Heart right ventricle (tissue), 16 donors: ENCODE data around the gene SEZ6. TPM values are rescaled to one million over a fixed set of nuclear protein-coding genes. Genes with fewer than 3 reads are reported as not detected.

Experiments
- ATAC-seq, 8 donors: fragments of 200-7000 bp; cut with Tn5 transposase; one replicate each; pipeline ENCODE4 v1.9.1; 2020; ENCODE audit warnings: mild to moderate bottlenecking in 8 of 8, moderate library complexity in 8 of 8, moderate number of reproducible peaks in 1 of 8
- DNase-seq, 2 donors: peaks; one replicate each; pipeline ENCODE4 v3.0.0-alpha.2; 2020
- H3K27ac ChIP-seq, 10 donors: fragments of 200-600 bp; sonication (generic) in 2 of 10; one replicate each; pipeline versions ENCODE4 v1.5.0 to v1.8.0; 2020 to 2022; ENCODE audit warnings: mild to moderate bottlenecking in 3 of 10
- H3K27me3 ChIP-seq, 7 donors: fragments of 200-600 bp; one replicate each; pipeline ENCODE4 v1.8.0; 2021 to 2022; ENCODE audit warnings: mild to moderate bottlenecking in 2 of 7
- H3K36me3 ChIP-seq, 9 donors: fragments of 200-600 bp; sonication (generic) in 1 of 9; one replicate each; pipeline versions ENCODE4 v1.5.0 to v1.8.0; 2020 to 2022; ENCODE audit warnings: mild to moderate bottlenecking in 2 of 9
- H3K4me1 ChIP-seq, 9 donors: fragments of 200-600 bp; sonication (generic) in 1 of 9; one replicate each; pipeline versions ENCODE4 v1.5.0 to v1.8.0; 2020 to 2022; ENCODE audit warnings: mild to moderate bottlenecking in 4 of 9
- H3K4me3 ChIP-seq, 10 donors: fragments of 200-600 bp; sonication (generic) in 2 of 10; one replicate each; pipeline versions ENCODE4 v1.5.0 to v1.8.0; 2020 to 2022; ENCODE audit warnings: mild to moderate bottlenecking in 7 of 10, moderate library complexity in 2 of 10
- H3K9me3 ChIP-seq, 11 donors: fragments of 200-600 bp in 10 of 11; sonication (generic) in 2 of 11; one replicate each; pipeline versions ENCODE4 v1.5.0 to v1.8.0; 2013 to 2022; ENCODE audit warnings: mild to moderate bottlenecking in 2 of 11, control low read depth in 1 of 11, moderate library complexity in 1 of 11
- CTCF ChIP-seq, 9 donors: fragments of 200-600 bp; sonication (generic) in 2 of 9; IDR thresholded peaks; one replicate each; pipeline versions ENCODE4 v1.5.0 to v1.8.0; 2021 to 2022; ENCODE audit warnings: antibody characterized with exemption in 9 of 9, mild to moderate bottlenecking in 5 of 9, moderate library complexity in 1 of 9
- WGBS, 2 donors: extraction: QIAGEN DNeasy Blood & Tissue Kit; methylation state at CpG; one replicate each; pipeline ENCODE4 v1.1.7; 2013; ENCODE audit warnings: inconsistent platforms in 1 of 2; 5-methylcytosine and 5-hydroxymethylcytosine counted together
- intact Hi-C, 10 donors: fragments of 100-400 bp; cut with DNase I; formaldehyde crosslinking; loops; one replicate each; pipeline versions ENCODE4 v1.11.1 to v1.14.2; 2022
- polyA plus RNA-seq, 2 donors: library from polyadenylated mRNA; stranded (reverse); fragments of 200-250 nt; gene quantifications; one replicate each; pipeline ENCODE4 v1.2.3, GENCODE V29; 2013
- total RNA-seq, 10 donors: library from RNA; stranded (reverse); fragmentation: NEBNext Ultra II Directional in 3 of 10; extraction: Animal tissue kit (Norgen Biotek cat#: 25700) in 3 of 10; gene quantifications; one replicate each; pipeline versions ENCODE4 v1.2.1 to v1.2.4, GENCODE V29; 2021 to 2023
- donor health status: Arrhythmogenic right ventricular cardiomyopathy.
- donor health status: ischemic (EF 13 %, LVEDD 7.1; RV severe dilation, severe dysfunction).
- donor health status: healthy with polysubstance abuse.
- donor health status: DM: no; HTN: yes; CAD: no.
- donor health status: DM: no; HTN: no; CAD: no.
- donor health status: ischemic (EF 25% LVEDD 6.9; RV normal size, moderate dysfunction).
- donor health status: ischemic (EF 25% LVEDD 5.7; RV mildly dilated, moderate dysfunction).
- donor health status: healthy.
- donor health status: DM: yes; HTN: yes; CAD: no.
- donor health status: Ischemic cardiomyopathy.
- donor health status: ischemic (EF 35%, LVEDD 5.7; RV mildly dilated, moderate dysfunction).
- donor health status: nonischemic (EF 11% LVEDD 7.7; RV severe dilation, severe dysfunction).
- donor health status: DM: yes; HTN: yes; CAD: no.
- donor health status: PGD.
- donor health status: ischemic (EF 29% LVEDD 5.4; RV normal size, mild dysfunction).
- donor health status: nonischemic (EF 23%, LVEDD 6.1; RV moderate dilation, normal function).

Gene SEZ6
- total and polyA plus RNA-seq, 12 donors: not detected

- Histone ChIP-seq H3K27me3 (no peaks in the 10 kb centered on the region), H3K4me3 (no peak overlapping the region), H3K9me3 (peaks cover 0 to 14% (median 0%) of the 10 kb centered on the region in 11 donors), H3K27ac (no peak overlapping the region), H3K4me1 (peaks cover 0 to 50% (median 19%) of the 10 kb centered on the region in 9 donors), H3K36me3 (peaks cover 0 to 57% (median 0%) of the 10 kb centered on the region in 9 donors)
- intact Hi-C loops: no loop called here
- no peak for TF ChIP-seq CTCF (IDR thresholded peaks at IDR 0.05)
- ATAC-seq (no peak), DNase-seq (no peak)
- 78 to 85% methylated on average over 2 of the region's 2 CpGs for WGBS, 2 donors
These were observed 76.0 kb downstream of the SEZ6 start for GRCh38 chr17:28929787-28930186.

GRCh38 chr17:28928061-28928460 lies 77.8 kb downstream of the SEZ6 start:
- Histone ChIP-seq H3K27ac (peak overlapping the region in 1 of 10 donors; percentile 91), H3K4me3 (no peak overlapping the region), H3K27me3 (no peaks in the 10 kb centered on the region), H3K9me3 (peaks cover 0 to 14% (median 0%) of the 10 kb centered on the region in 11 donors), H3K36me3 (peaks cover 0 to 65% (median 14%) of the 10 kb centered on the region in 9 donors), H3K4me1 (peaks cover 0 to 52% (median 19%) of the 10 kb centered on the region in 9 donors)
- WGBS, 2 donors: 96 to 97% methylated on average over 2 of the region's 2 CpGs
- ATAC-seq (no peak), DNase-seq (no peak)
- TF ChIP-seq CTCF (IDR thresholded peaks at IDR 0.05): no peak
- intact Hi-C loops: no loop called here

- Histone ChIP-seq H3K27me3 (no peaks in the 10 kb centered on the region), H3K4me3 (no peak overlapping the region), H3K27ac (peak overlapping the region in 4 of 10 donors; percentile 44 to 91 (median 56)), H3K4me1 (peaks cover 0 to 52% (median 19%) of the 10 kb centered on the region in 9 donors), H3K9me3 (peaks cover 0 to 14% (median 0%) of the 10 kb centered on the region in 11 donors), H3K36me3 (peaks cover 0 to 78% (median 17%) of the 10 kb centered on the region in 9 donors)
- no peak for TF ChIP-seq CTCF (IDR thresholded peaks at IDR 0.05)
- intact Hi-C loops: no loop called here
- DNase-seq (no peak), ATAC-seq (no peak)
- WGBS, 2 donors: 95 to 99% methylated on average over 4 of the region's 4 CpGs
These were observed 79.0 kb downstream of the SEZ6 start for GRCh38 chr17:28926786-28927185.

GRCh38 chr17:28926366-28926765 lies 79.5 kb downstream of the SEZ6 start:
- Histone ChIP-seq H3K4me1 (peaks cover 0 to 52% (median 19%) of the 10 kb centered on the region in 9 donors), H3K27me3 (no peaks in the 10 kb centered on the region), H3K9me3 (peaks cover 0 to 14% (median 0%) of the 10 kb centered on the region in 11 donors), H3K27ac (peak overlapping the region in 4 of 10 donors; percentile 44 to 91 (median 56)), H3K36me3 (peaks cover 0 to 80% (median 22%) of the 10 kb centered on the region in 9 donors), H3K4me3 (no peak overlapping the region)
- intact Hi-C loops: no loop called here
- DNase-seq: no peak
- ATAC-seq: no peak
- no peak for TF ChIP-seq CTCF (IDR thresholded peaks at IDR 0.05)
- WGBS, 2 donors: 81 to 93% methylated on average over 2 of the region's 2 CpGs
